Heart right ventricle (tissue), 16 donors: ENCODE measurements around the gene ALMS1. TPM values are rescaled to one million over a fixed set of nuclear protein-coding genes. Genes with fewer than 3 reads are reported as not detected.
"Not testable (repeated sequence)": the region's sequence is repeated elsewhere in the genome, so short reads cannot be mapped to it uniquely, and the experiment has no call there.

Experiments
- ATAC-seq, 8 donors: fragments of 200-7000 bp; cut with Tn5 transposase; one replicate each; pipeline ENCODE4 v1.9.1; 2020; ENCODE audit warnings: mild to moderate bottlenecking in 8 of 8, moderate library complexity in 8 of 8, moderate number of reproducible peaks in 1 of 8
- DNase-seq, 2 donors: peaks; one replicate each; pipeline ENCODE4 v3.0.0-alpha.2; 2020
- H3K27ac ChIP-seq, 10 donors: fragments of 200-600 bp; sonication (generic) in 2 of 10; one replicate each; pipeline versions ENCODE4 v1.5.0 to v1.8.0; 2020 to 2022; ENCODE audit warnings: mild to moderate bottlenecking in 3 of 10
- H3K27me3 ChIP-seq, 7 donors: fragments of 200-600 bp; one replicate each; pipeline ENCODE4 v1.8.0; 2021 to 2022; ENCODE audit warnings: mild to moderate bottlenecking in 2 of 7
- H3K36me3 ChIP-seq, 9 donors: fragments of 200-600 bp; sonication (generic) in 1 of 9; one replicate each; pipeline versions ENCODE4 v1.5.0 to v1.8.0; 2020 to 2022; ENCODE audit warnings: mild to moderate bottlenecking in 2 of 9
- H3K4me1 ChIP-seq, 9 donors: fragments of 200-600 bp; sonication (generic) in 1 of 9; one replicate each; pipeline versions ENCODE4 v1.5.0 to v1.8.0; 2020 to 2022; ENCODE audit warnings: mild to moderate bottlenecking in 4 of 9
- H3K4me3 ChIP-seq, 10 donors: fragments of 200-600 bp; sonication (generic) in 2 of 10; one replicate each; pipeline versions ENCODE4 v1.5.0 to v1.8.0; 2020 to 2022; ENCODE audit warnings: mild to moderate bottlenecking in 7 of 10, moderate library complexity in 2 of 10
- H3K9me3 ChIP-seq, 11 donors: fragments of 200-600 bp in 10 of 11; sonication (generic) in 2 of 11; one replicate each; pipeline versions ENCODE4 v1.5.0 to v1.8.0; 2013 to 2022; ENCODE audit warnings: mild to moderate bottlenecking in 2 of 11, control low read depth in 1 of 11, moderate library complexity in 1 of 11
- CTCF ChIP-seq, 9 donors: fragments of 200-600 bp; sonication (generic) in 2 of 9; IDR thresholded peaks; one replicate each; pipeline versions ENCODE4 v1.5.0 to v1.8.0; 2021 to 2022; ENCODE audit warnings: antibody characterized with exemption in 9 of 9, mild to moderate bottlenecking in 5 of 9, moderate library complexity in 1 of 9
- WGBS, 2 donors: extraction: QIAGEN DNeasy Blood & Tissue Kit; methylation state at CpG; one replicate each; pipeline ENCODE4 v1.1.7; 2013; ENCODE audit warnings: inconsistent platforms in 1 of 2; 5-methylcytosine and 5-hydroxymethylcytosine counted together
- intact Hi-C, 10 donors: fragments of 100-400 bp; cut with DNase I; formaldehyde crosslinking; loops; one replicate each; pipeline versions ENCODE4 v1.11.1 to v1.14.2; 2022
- polyA plus RNA-seq, 2 donors: library from polyadenylated mRNA; stranded (reverse); fragments of 200-250 nt; gene quantifications; one replicate each; pipeline ENCODE4 v1.2.3, GENCODE V29; 2013
- total RNA-seq, 10 donors: library from RNA; stranded (reverse); fragmentation: NEBNext Ultra II Directional in 3 of 10; extraction: Animal tissue kit (Norgen Biotek cat#: 25700) in 3 of 10; gene quantifications; one replicate each; pipeline versions ENCODE4 v1.2.1 to v1.2.4, GENCODE V29; 2021 to 2023
- donor health status: Arrhythmogenic right ventricular cardiomyopathy.
- donor health status: ischemic (EF 13 %, LVEDD 7.1; RV severe dilation, severe dysfunction).
- donor health status: healthy with polysubstance abuse.
- donor health status: DM: no; HTN: yes; CAD: no.
- donor health status: DM: no; HTN: no; CAD: no.
- donor health status: ischemic (EF 25% LVEDD 6.9; RV normal size, moderate dysfunction).
- donor health status: ischemic (EF 25% LVEDD 5.7; RV mildly dilated, moderate dysfunction).
- donor health status: healthy.
- donor health status: DM: yes; HTN: yes; CAD: no.
- donor health status: Ischemic cardiomyopathy.
- donor health status: ischemic (EF 35%, LVEDD 5.7; RV mildly dilated, moderate dysfunction).
- donor health status: nonischemic (EF 11% LVEDD 7.7; RV severe dilation, severe dysfunction).
- donor health status: DM: yes; HTN: yes; CAD: no.
- donor health status: PGD.
- donor health status: ischemic (EF 29% LVEDD 5.4; RV normal size, mild dysfunction).
- donor health status: nonischemic (EF 23%, LVEDD 6.1; RV moderate dilation, normal function).

The ALMS1 gene
- total and polyA plus RNA-seq, 12 donors: 3.8 to 16.9 (median 9.7) TPM

- Histone ChIP-seq H3K36me3 (peaks cover 0 to 91% (median 29%) of the 10 kb centered on the region in 9 donors), H3K9me3 (no peaks in the 10 kb centered on the region), H3K4me1 (no peaks in the 10 kb centered on the region), H3K27me3 (no peaks in the 10 kb centered on the region), H3K27ac (no peak overlapping the region), H3K4me3 (no peak overlapping the region)
- ATAC-seq: no peak
- no peak for DNase-seq
- TF ChIP-seq CTCF (IDR thresholded peaks at IDR 0.05): no peak
- intact Hi-C loops: no loop called here
These were observed 63.8 kb downstream of the ALMS1 start for GRCh38 chr2:73449404-73449803.

GRCh38 chr2:73451263-73451972 lies 65.8 kb downstream of the ALMS1 start:
- 90 to 95% methylated on average over 1 of the region's 1 CpG for WGBS, 2 donors
- Histone ChIP-seq H3K36me3 (peaks cover 0 to 100% (median 31%) of the 10 kb centered on the region in 9 donors), H3K27ac (no peak overlapping the region), H3K4me1 (no peaks in the 10 kb centered on the region), H3K27me3 (no peaks in the 10 kb centered on the region), H3K4me3 (no peak overlapping the region), H3K9me3 (no peaks in the 10 kb centered on the region)
- intact Hi-C loops: no loop called here
- TF ChIP-seq CTCF (IDR thresholded peaks at IDR 0.05): no peak
- no peak for DNase-seq
- ATAC-seq: no peak

GRCh38 chr2:73457982-73458381 lies 72.3 kb downstream of the ALMS1 start:
- no peaks in the 10 kb centered on the region for H3K4me1 ChIP-seq
- WGBS, 2 donors: 96 to 97% methylated on average over 3 of the region's 3 CpGs
- peaks cover 0 to 80% (median 26%) of the 10 kb centered on the region in 9 donors for H3K36me3 ChIP-seq
- ATAC-seq (no peak), DNase-seq (no peak)
- no peak overlapping the region for H3K27ac ChIP-seq
- TF ChIP-seq CTCF (IDR thresholded peaks at IDR 0.05): no peak
- no peak overlapping the region for H3K4me3 ChIP-seq
- intact Hi-C loops: no loop called here
- H3K27me3 ChIP-seq: no peaks in the 10 kb centered on the region
- H3K9me3 ChIP-seq: peaks cover 0 to 5% (median 0%) of the 10 kb centered on the region in 11 donors

- WGBS, 2 donors: 90 to 100% methylated on average over 1 of the region's 1 CpG
These were observed 76.8 kb downstream of the ALMS1 start for GRCh38 chr2:73462388-73462787.

GRCh38 chr2:73468376-73468775 lies 82.7 kb downstream of the ALMS1 start:
- H3K4me3 ChIP-seq: no peak overlapping the region
- DNase-seq: no peak
- no peaks in the 10 kb centered on the region for H3K27me3 ChIP-seq
- no peak overlapping the region for H3K27ac ChIP-seq
- TF ChIP-seq CTCF (IDR thresholded peaks at IDR 0.05): no peak
- H3K36me3 ChIP-seq: no peaks in the 10 kb centered on the region
- WGBS, 2 donors: 92 to 98% methylated on average over 1 of the region's 1 CpG
- H3K9me3 ChIP-seq: peaks cover 0 to 13% (median 0%) of the 10 kb centered on the region in 11 donors
- no peak for ATAC-seq
- no peaks in the 10 kb centered on the region for H3K4me1 ChIP-seq
- intact Hi-C loops: no loop called here

More at GRCh38 chr2:73462388-73462787, 76.8 kb downstream of the ALMS1 start:
- ATAC-seq, H3K4me1 ChIP-seq, H3K27ac ChIP-seq, H3K27me3 ChIP-seq, intact Hi-C loops, DNase-seq, H3K4me3 ChIP-seq: not testable (repeated sequence)
- Histone ChIP-seq H3K36me3 (peaks cover 0 to 36% (median 7%) of the 10 kb centered on the region in 9 donors), H3K9me3 (peaks cover 0 to 13% (median 0%) of the 10 kb centered on the region in 11 donors)

GRCh38 chr2:73483874-73484273 lies 98.2 kb downstream of the ALMS1 start:
- no CpG with 5 or more reads among the region's 1 CpG for WGBS, 2 donors
- not testable (repeated sequence) for ATAC-seq, H3K27me3 ChIP-seq, H3K4me3 ChIP-seq, H3K9me3 ChIP-seq, H3K27ac ChIP-seq, H3K4me1 ChIP-seq, DNase-seq
- H3K36me3 ChIP-seq: peaks cover 0 to 20% (median 0%) of the 10 kb centered on the region in 9 donors
- intact Hi-C loops: loop anchor here in 1 of 10 donors (10.0 kb wide), 1 partner anchor 1999 kb away; no protein-coding TSS in a partner anchor
